ENCODE measurements around the gene ANKRD40CL.

ANKRD40CL gene

GRCh38 chr17:50800196-50800700 is 32.9 kb upstream of the ANKRD40CL start:
- DNase-seq (ENCODE audit: low read depth) = no peak
- no peak for TF ChIP-seq CTCF (IDR thresholded peaks at IDR 0.05; ENCODE audit: control insufficient read depth, insufficient read depth, low read depth, low read length, missing control alignments)
- H3K4me3 ChIP-seq (ENCODE audit: control insufficient read depth, low read depth, low read length) = no peak overlapping the region

GRCh38 chr17:50799582-50799981 is 32.3 kb upstream of the ANKRD40CL start:
- TF ChIP-seq CTCF (IDR thresholded peaks at IDR 0.05; ENCODE audit: control insufficient read depth, insufficient read depth, low read depth, low read length, missing control alignments) = no peak
- H3K4me3 ChIP-seq (ENCODE audit: control insufficient read depth, low read depth, low read length) = no peak overlapping the region
- DNase-seq (ENCODE audit: low read depth) = no peak

- H3K4me3 ChIP-seq (ENCODE audit: control insufficient read depth, low read depth, low read length) = no peak overlapping the region
- no peak for DNase-seq (ENCODE audit: low read depth)
- TF ChIP-seq CTCF (IDR thresholded peaks at IDR 0.05; ENCODE audit: control insufficient read depth, insufficient read depth, low read depth, low read length, missing control alignments) = no peak
Measured at GRCh38 chr17:50798424-50799288, 31.3 kb upstream of the ANKRD40CL start.

- H3K4me3 ChIP-seq (ENCODE audit: control insufficient read depth, low read depth, low read length) = no peak overlapping the region
- no peak for TF ChIP-seq CTCF (IDR thresholded peaks at IDR 0.05; ENCODE audit: control insufficient read depth, insufficient read depth, low read depth, low read length, missing control alignments)
- no peak for DNase-seq (ENCODE audit: low read depth)
Measured at GRCh38 chr17:50797135-50797810, 30.0 kb upstream of the ANKRD40CL start.

GRCh38 chr17:50794361-50794760 is 27.0 kb upstream of the ANKRD40CL start:
- no peak for TF ChIP-seq CTCF (IDR thresholded peaks at IDR 0.05; ENCODE audit: control insufficient read depth, insufficient read depth, low read depth, low read length, missing control alignments)
- no peak overlapping the region for H3K4me3 ChIP-seq (ENCODE audit: control insufficient read depth, low read depth, low read length)
- no peak for DNase-seq (ENCODE audit: low read depth)

GRCh38 chr17:50793007-50793406 is 25.7 kb upstream of the ANKRD40CL start:
- no peak overlapping the region for H3K4me3 ChIP-seq (ENCODE audit: control insufficient read depth, low read depth, low read length)
- TF ChIP-seq CTCF (IDR thresholded peaks at IDR 0.05; ENCODE audit: control insufficient read depth, insufficient read depth, low read depth, low read length, missing control alignments) = no peak
- DNase-seq (ENCODE audit: low read depth) = no peak
